GM20000 (cell line): ENCODE measurements around the gene GALNT2.
A peak's percentile ranks its signal among the peaks of the same experiment; 100 is the strongest.

Experiments
- DNase-seq: peaks from one replicate; pipeline ENCODE4 v3.0.0; 2012; ENCODE audit warnings: low spot score
- CTCF ChIP-seq: IDR thresholded peaks from 2 replicates; pipeline ENCODE4 v1.5.1; 2012; ENCODE audit warnings: mild to moderate bottlenecking, control low read depth; ENCODE audit errors: extremely low read depth, missing control alignments

GALNT2 gene

GRCh38 chr1:230103306-230104173 is 36.5 kb downstream of the GALNT2 start:
- DNase-seq = no peak

GRCh38 chr1:230104395-230105244 is 37.6 kb downstream of the GALNT2 start:
- TF ChIP-seq CTCF = no peak
- DNase-seq = peak; percentile 61

More at GRCh38 chr1:230103306-230104173, 36.5 kb downstream of the GALNT2 start:
- TF ChIP-seq CTCF = no peak

GRCh38 chr1:230105245-230105753 is 38.3 kb downstream of the GALNT2 start:
- no peak for TF ChIP-seq CTCF
- no peak for DNase-seq

- no peak for TF ChIP-seq CTCF
- DNase-seq = peak; percentile 62
Measured at GRCh38 chr1:230105754-230106625, 39.0 kb downstream of the GALNT2 start.

GRCh38 chr1:230107941-230108340 is 40.9 kb downstream of the GALNT2 start:
- TF ChIP-seq CTCF = no peak
- no peak for DNase-seq

GRCh38 chr1:230108580-230108979 is 41.5 kb downstream of the GALNT2 start:
- DNase-seq = no peak
- TF ChIP-seq CTCF = no peak
